DOHH2 (cell line): ENCODE data around the gene MMS22L.

Experiments
- EZH2phosphoT487 ChIP-seq: fragments of 200-600 bp; sonication (generic); IDR thresholded peaks from 2 replicates; pipeline ENCODE4 v1.6.1; 2017; ENCODE audit warnings: borderline replicate concordance, mild to moderate bottlenecking, antibody characterized with exemption, low read length, moderate library complexity, mixed read lengths
- TF ChIP-seq, protein P1 (sequence below): fragments of 200-600 bp; sonication (generic); IDR thresholded peaks from one replicate; pipeline ENCODE4 v1.5.1; 2014; ENCODE audit warnings: antibody characterized with exemption, mild to moderate bottlenecking, low read depth, low read length; ENCODE audit not compliant: poor library complexity, severe bottlenecking

- TF ChIP-seq, protein P1, sequence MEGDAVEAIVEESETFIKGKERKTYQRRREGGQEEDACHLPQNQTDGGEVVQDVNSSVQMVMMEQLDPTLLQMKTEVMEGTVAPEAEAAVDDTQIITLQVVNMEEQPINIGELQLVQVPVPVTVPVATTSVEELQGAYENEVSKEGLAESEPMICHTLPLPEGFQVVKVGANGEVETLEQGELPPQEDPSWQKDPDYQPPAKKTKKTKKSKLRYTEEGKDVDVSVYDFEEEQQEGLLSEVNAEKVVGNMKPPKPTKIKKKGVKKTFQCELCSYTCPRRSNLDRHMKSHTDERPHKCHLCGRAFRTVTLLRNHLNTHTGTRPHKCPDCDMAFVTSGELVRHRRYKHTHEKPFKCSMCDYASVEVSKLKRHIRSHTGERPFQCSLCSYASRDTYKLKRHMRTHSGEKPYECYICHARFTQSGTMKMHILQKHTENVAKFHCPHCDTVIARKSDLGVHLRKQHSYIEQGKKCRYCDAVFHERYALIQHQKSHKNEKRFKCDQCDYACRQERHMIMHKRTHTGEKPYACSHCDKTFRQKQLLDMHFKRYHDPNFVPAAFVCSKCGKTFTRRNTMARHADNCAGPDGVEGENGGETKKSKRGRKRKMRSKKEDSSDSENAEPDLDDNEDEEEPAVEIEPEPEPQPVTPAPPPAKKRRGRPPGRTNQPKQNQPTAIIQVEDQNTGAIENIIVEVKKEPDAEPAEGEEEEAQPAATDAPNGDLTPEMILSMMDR, result no peak
- TF ChIP-seq EZH2phosphoT487, result no peak
Measured at GRCh38 chr6:97305414-97306066, 22.5 kb upstream of the MMS22L start.
